IMR-90 (cell line): Measurements from ENCODE around the gene TNNC2. TPM values are rescaled to one million over a fixed set of nuclear protein-coding genes. Genes with fewer than 3 reads are reported as not detected.

Experiments used
- ATAC-seq: fragments of 200-7000 bp; cut with Tn5 transposase; 2 replicates; pipeline ENCODE4 v1.9.1; 2020; ENCODE audit warnings: low read depth, mild to moderate bottlenecking, moderate library complexity
- BruUV-seq: library from RNA; stranded (reverse); fragments of 400-500 nt; replicated peaks from 2 replicates; lab custom pipeline; 2021; lab: Mats Ljungman, UMichigan
- CTCF ChIA-PET: fragments of 300-600 bp; formaldehyde crosslinking; extraction: SDS; loops from one replicate; lab custom pipeline; 2021; ENCODE audit warnings: antibody characterized with exemption; lab: Yijun Ruan, JAX
- POLR2A ChIA-PET: fragments of 300-600 bp; sonication (Branson Sonifier 250); formaldehyde crosslinking; loops from one replicate; lab custom pipeline; 2022; ENCODE audit warnings: antibody characterized with exemption; ENCODE audit not compliant: unreplicated experiment; lab: Charles Lee
- DNase-seq: peaks from one replicate; pipeline ENCODE4 v3.0.0; 2013
- H2AFZ ChIP-seq: replicated peaks from 2 replicates; pipeline ENCODE3; 2013; ENCODE audit warnings: low read length, mild to moderate bottlenecking; ENCODE audit not compliant: poor library complexity
- H2AK5ac ChIP-seq: 2 replicates; pipeline ENCODE4 v1.6.1; 2013; ENCODE audit warnings: low read depth, low read length, inconsistent platforms
- H2AK9ac ChIP-seq: replicated peaks from 2 replicates; pipeline ENCODE3; 2013; ENCODE audit warnings: mild to moderate bottlenecking, low read depth, low read length, moderate library complexity; ENCODE audit not compliant: poor library complexity
- H2BK120ac ChIP-seq: 2 replicates; pipeline ENCODE4 v1.6.1; 2013; ENCODE audit warnings: low read depth, low read length, inconsistent platforms
- H2BK15ac ChIP-seq: 3 replicates; pipeline ENCODE4 v1.6.1; 2013; ENCODE audit warnings: low read depth, low read length, inconsistent platforms
- H2BK20ac ChIP-seq: 2 replicates; pipeline ENCODE4 v1.6.1; 2013; ENCODE audit warnings: low read depth, mild to moderate bottlenecking, inconsistent platforms, low read length, moderate library complexity
- H2BK5ac ChIP-seq: 2 replicates; pipeline ENCODE4 v1.6.1; 2013; ENCODE audit warnings: mild to moderate bottlenecking, low read depth, low read length, inconsistent platforms; ENCODE audit not compliant: poor library complexity, severe bottlenecking
- H3K14ac ChIP-seq: replicated peaks from 2 replicates; pipeline ENCODE4 v1.6.1; 2013; ENCODE audit warnings: low read depth, low read length, inconsistent platforms
- H3K18ac ChIP-seq: 2 replicates; pipeline ENCODE4 v1.6.1; 2013; ENCODE audit warnings: low read depth, low read length, control low read depth
- H3K23ac ChIP-seq: 2 replicates; pipeline ENCODE4 v1.6.1; 2013; ENCODE audit warnings: low read depth, low read length, inconsistent platforms
- H3K27ac ChIP-seq: 2 replicates; pipeline ENCODE4 v1.5.1; 2013; ENCODE audit warnings: mild to moderate bottlenecking, control low read depth, low read length; ENCODE audit not compliant: insufficient read depth
- H3K27me3 ChIP-seq: 2 replicates; pipeline ENCODE4 v1.6.1; 2013; ENCODE audit warnings: low read length; ENCODE audit not compliant: control insufficient read depth, insufficient read depth
- H3K36me3 ChIP-seq: 2 replicates; pipeline ENCODE4 v1.6.1; 2013; ENCODE audit warnings: low read length, mixed read lengths; ENCODE audit not compliant: control insufficient read depth, insufficient read depth
- H3K4ac ChIP-seq: 2 replicates; pipeline ENCODE4 v1.6.1; 2013; ENCODE audit warnings: low read depth, low read length, inconsistent platforms
- H3K4me1 ChIP-seq: 2 replicates; pipeline ENCODE4 v1.6.1; 2013; ENCODE audit warnings: low read length, mixed read lengths; ENCODE audit not compliant: control insufficient read depth, insufficient read depth
- H3K4me2 ChIP-seq: 2 replicates; pipeline ENCODE4 v1.6.1; 2013; ENCODE audit warnings: low read depth, mild to moderate bottlenecking, control low read depth, low read length, moderate library complexity
- H3K4me3 ChIP-seq: 2 replicates; pipeline ENCODE4 v1.5.1; 2013; ENCODE audit warnings: low read depth, mild to moderate bottlenecking, control low read depth, low read length, moderate library complexity; ENCODE audit not compliant: insufficient read depth
- H3K56ac ChIP-seq: 2 replicates; pipeline ENCODE4 v1.6.1; 2013; ENCODE audit warnings: low read length, inconsistent platforms; ENCODE audit not compliant: insufficient read depth; ENCODE audit errors: extremely low read depth
- H3K79me1 ChIP-seq, 2 experiments: 2 replicates each; pipeline ENCODE4 v1.6.1; 2013; ENCODE audit warnings: low read length in 2 of 2, inconsistent platforms in 1 of 2, low read depth in 1 of 2
- H3K9ac ChIP-seq: 2 replicates; pipeline ENCODE4 v1.6.1; 2013; ENCODE audit warnings: low read depth, low read length, control low read depth
- H3K9me1 ChIP-seq: 2 replicates; pipeline ENCODE4 v1.6.1; 2013; ENCODE audit warnings: low read length, inconsistent platforms; ENCODE audit not compliant: insufficient read depth
- H3K9me3 ChIP-seq: 2 replicates; pipeline ENCODE4 v1.6.1; 2013; ENCODE audit warnings: low read length; ENCODE audit not compliant: control insufficient read depth, insufficient read depth
- H4K20me1 ChIP-seq: 2 replicates; pipeline ENCODE4 v1.6.1; 2013; ENCODE audit warnings: low read length, inconsistent platforms; ENCODE audit not compliant: insufficient read depth
- H4K5ac ChIP-seq: 2 replicates; pipeline ENCODE4 v1.6.1; 2013; ENCODE audit warnings: mild to moderate bottlenecking, low read depth, low read length, control low read depth
- H4K8ac ChIP-seq, 2 experiments: 2 replicates each; pipeline ENCODE4 v1.6.1; 2013; ENCODE audit warnings: low read depth in 2 of 2, low read length in 2 of 2, control low read depth in 1 of 2, inconsistent platforms in 1 of 2
- H4K91ac ChIP-seq: 2 replicates; pipeline ENCODE4 v1.6.1; 2013; ENCODE audit warnings: low read depth, low read length, inconsistent platforms; ENCODE audit not compliant: insufficient read depth
- CHD1 ChIP-seq: IDR thresholded peaks from 2 replicates; pipeline ENCODE4 v1.6.1; 2012; ENCODE audit warnings: low read depth, low read length, improper control_type of control experiment
- FOS ChIP-seq: fragments of 150-350 bp; IDR thresholded peaks from 2 replicates; pipeline ENCODE4 v1.6.1; 2016; ENCODE audit warnings: low read depth, low read length
- WGBS, 2 experiments: methylation state at CpG; one replicate each; pipeline versions ENCODE4 v1.1.5 to v1.1.7; 2013; ENCODE audit warnings: missing lambda C conversion rate in 2 of 2; ENCODE audit not compliant: insufficient read length in 1 of 2; ENCODE audit errors: extremely low coverage in 2 of 2; 5-methylcytosine and 5-hydroxymethylcytosine counted together
- dilution Hi-C: fragments of 300-500 bp; cut with HindIII; formaldehyde crosslinking; loops from one replicate; pipeline ENCODE4 v1.14.3; 2018; ENCODE audit warnings: low sequenced_read_pairs; ENCODE audit not compliant: unreplicated experiment
- in situ Hi-C: fragments of 300-500 bp; cut with MboI; formaldehyde crosslinking; loops from 3 replicates; pipeline ENCODE4 v1.14.3; 2019; ENCODE audit warnings: low sequenced_read_pairs, inconsistent platforms, mixed read lengths
- intact Hi-C: fragments of 100-400 bp; cut with micrococcal nuclease; formaldehyde crosslinking; loops from 2 replicates; pipeline ENCODE4 v1.10.0; 2022
- polyA plus RNA-seq, 3 experiments: library from polyadenylated mRNA; depleted of rRNA; stranded (reverse); fragments of >200 nt; gene quantifications; 2 replicates each; pipeline ENCODE4 v1.2.3, GENCODE V29; 2012; ENCODE audit warnings: low replicate concordance in 1 of 3
- total RNA-seq: library from RNA; depleted of rRNA; stranded (reverse); fragments of >200 nt; gene quantifications from 2 replicates; pipeline ENCODE4 v1.2.3, GENCODE V29; 2012
- TF ChIP-seq, protein P1 (sequence below): conservative IDR thresholded peaks from 2 replicates; pipeline ENCODE4 v1.5.1; 2012; ENCODE audit warnings: mild to moderate bottlenecking, low read depth, low read length, improper control_type of control experiment

The TNNC2 gene
- total and polyA plus RNA-seq, 2 of the 4 experiments (the other 2 are of a cell fraction), result 0.46 TPM; not detected in 1

DNA sequence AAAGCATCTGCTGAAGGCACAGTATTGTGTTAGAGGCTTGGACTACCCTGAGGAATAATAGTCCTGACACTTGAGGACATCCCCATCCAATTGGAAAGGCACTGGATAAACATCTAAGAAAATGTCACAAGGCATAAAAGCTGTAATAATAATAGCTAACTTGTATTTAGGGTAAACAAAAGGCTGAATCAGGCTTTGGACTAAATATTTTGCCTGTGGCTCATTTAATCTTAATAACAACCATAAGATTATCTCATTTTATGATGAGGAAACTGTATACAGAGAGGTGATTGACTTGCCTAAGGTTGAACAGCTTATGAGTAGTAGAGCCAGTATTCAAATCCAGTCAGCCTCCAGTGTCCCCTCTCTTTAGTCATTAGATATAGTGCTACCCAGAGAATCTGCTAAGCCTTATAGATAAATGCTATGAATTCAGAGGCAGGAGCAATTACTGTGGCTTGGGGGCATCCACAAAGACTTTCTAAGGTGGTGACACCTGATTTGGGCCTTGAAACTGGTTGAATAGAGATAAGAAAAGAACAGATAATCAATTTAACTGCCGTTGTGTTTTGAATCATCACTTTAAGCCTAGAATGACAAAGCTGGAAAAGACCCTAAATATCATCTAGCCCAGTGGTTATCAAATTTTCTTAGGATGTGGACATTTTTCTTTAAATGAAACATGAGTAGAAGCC, 46.4 kb upstream of the TNNC2 start:
- ATAC-seq, result peak; percentile 91
- H3K9ac ChIP-seq, result no peak overlapping the region
- no peak overlapping the region for H4K8ac ChIP-seq
- DNase-seq, result peak; percentile 67
- dilution Hi-C loops (no loop called here), in situ Hi-C loops (no loop called here), intact Hi-C loops (no loop called here)
- H4K5ac ChIP-seq, result no peak overlapping the region
- H3K4me1 ChIP-seq, result peaks cover 8% of the 10 kb centered on the region
- peaks cover 17% of the 10 kb centered on the region for H3K36me3 ChIP-seq
- H3K4me3 ChIP-seq, result no peak overlapping the region
- H2BK5ac ChIP-seq, result peak overlapping the region; percentile 68
- BruUV-seq, result no TSS peak
- no peak overlapping the region for H2BK120ac ChIP-seq
- no peak overlapping the region for H2AK5ac ChIP-seq
- H2BK20ac ChIP-seq, result no peak overlapping the region
- 0 out of 4 replicates have a peak, but pooled peaks cover 0 to 5% of the 10 kb centered on the region in 2 experiments for H3K79me1 ChIP-seq
- H3K18ac ChIP-seq, result no peak overlapping the region
- H3K23ac ChIP-seq, result no peak overlapping the region
- no CpG with 5 or more reads among the region's 1 CpG for WGBS, 2 experiments
- no peaks in the 10 kb centered on the region for H4K20me1 ChIP-seq
- peak overlapping the region; percentile 10; the same call in 1 of the 2 replicates for H3K4me2 ChIP-seq
- no peak overlapping the region for H3K4ac ChIP-seq
- POLR2A ChIA-PET, result no interaction called here
- peaks cover 7% of the 10 kb centered on the region for H3K9me1 ChIP-seq
- H2AK9ac ChIP-seq, result no peak overlapping the region
- no peak overlapping the region for H3K14ac ChIP-seq
- H3K56ac ChIP-seq, result no peak overlapping the region
- H3K27me3 ChIP-seq, result no peaks in the 10 kb centered on the region
- H3K9me3 ChIP-seq, result no peaks in the 10 kb centered on the region
- H2BK15ac ChIP-seq, result no peak overlapping the region
- CTCF ChIA-PET, result no interaction called here
- H3K27ac ChIP-seq, result peak overlapping the region; percentile 33; the same call in 1 of the 2 replicates
- no peak overlapping the region for H4K91ac ChIP-seq
- H2AFZ ChIP-seq, result no peak overlapping the region
- TF ChIP-seq CHD1, result no peak
- TF ChIP-seq FOS, result peak; percentile 23; the same call in 1 of the 2 replicates
- TF ChIP-seq, protein P1, sequence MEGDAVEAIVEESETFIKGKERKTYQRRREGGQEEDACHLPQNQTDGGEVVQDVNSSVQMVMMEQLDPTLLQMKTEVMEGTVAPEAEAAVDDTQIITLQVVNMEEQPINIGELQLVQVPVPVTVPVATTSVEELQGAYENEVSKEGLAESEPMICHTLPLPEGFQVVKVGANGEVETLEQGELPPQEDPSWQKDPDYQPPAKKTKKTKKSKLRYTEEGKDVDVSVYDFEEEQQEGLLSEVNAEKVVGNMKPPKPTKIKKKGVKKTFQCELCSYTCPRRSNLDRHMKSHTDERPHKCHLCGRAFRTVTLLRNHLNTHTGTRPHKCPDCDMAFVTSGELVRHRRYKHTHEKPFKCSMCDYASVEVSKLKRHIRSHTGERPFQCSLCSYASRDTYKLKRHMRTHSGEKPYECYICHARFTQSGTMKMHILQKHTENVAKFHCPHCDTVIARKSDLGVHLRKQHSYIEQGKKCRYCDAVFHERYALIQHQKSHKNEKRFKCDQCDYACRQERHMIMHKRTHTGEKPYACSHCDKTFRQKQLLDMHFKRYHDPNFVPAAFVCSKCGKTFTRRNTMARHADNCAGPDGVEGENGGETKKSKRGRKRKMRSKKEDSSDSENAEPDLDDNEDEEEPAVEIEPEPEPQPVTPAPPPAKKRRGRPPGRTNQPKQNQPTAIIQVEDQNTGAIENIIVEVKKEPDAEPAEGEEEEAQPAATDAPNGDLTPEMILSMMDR, result no peak
